ENCODE data around the gene GZF1. TPM values are rescaled to one million over a fixed set of nuclear protein-coding genes. Genes with fewer than 3 reads are reported as not detected.

Gene GZF1
- total and polyA plus RNA-seq, 2 donors (not counting 1 experiment from before 2014, with no cell fraction given), result 10.8 to 21.5 TPM

- no peak for DNase-seq (ENCODE audit: low read depth in 2 of 2)
- Histone ChIP-seq H3K27ac (ENCODE audit: insufficient read depth, low read length) (peak overlapping the region; percentile 93), H3K9me3 (ENCODE audit: control insufficient read depth, insufficient read depth, low read depth, low read length) (no peaks in the 10 kb centered on the region), H3K27me3 (ENCODE audit: control insufficient read depth, insufficient read depth, low read length) (no peaks in the 10 kb centered on the region), H3K4me1 (ENCODE audit: control insufficient read depth, extremely low read depth, insufficient read depth, low read length) (peaks cover 17% of the 10 kb centered on the region), H3K79me2 (ENCODE audit: control insufficient read depth, insufficient read depth, low read length) (peaks cover 33% of the 10 kb centered on the region), H3K36me3 (ENCODE audit: control insufficient read depth, insufficient read depth, low read length) (peaks cover 2% of the 10 kb centered on the region), H4K20me1 (ENCODE audit: control insufficient read depth, extremely low read depth, insufficient read depth, low read length) (no peaks in the 10 kb centered on the region), H3K9ac (ENCODE audit: insufficient read depth, low read length) (no peak overlapping the region), H3K4me3 (replicated peaks in 1 of 4; ENCODE audit: control extremely low read depth in 1 of 4, insufficient read depth in 1 of 4, low read depth in 3 of 4, low read length in 4 of 4) (peak overlapping the region in 2 of 4 experiments; percentile 80 to 86), H2AFZ (ENCODE audit: low read length) (no peak overlapping the region), H3K4me2 (ENCODE audit: extremely low read depth, insufficient read depth, low read length) (no peak overlapping the region)
- TF ChIP-seq CTCF (conservative IDR thresholded peaks at IDR 0.05 in 1 of 2, IDR thresholded peaks at IDR 0.05 in 1 of 2; ENCODE audit: low read depth in 1 of 2, low read length in 2 of 2), result no peak
- no peak for TF ChIP-seq EZH2 (IDR thresholded peaks at IDR 0.05; ENCODE audit: low read length, missing control alignments)
These were observed 1.5 kb upstream of the GZF1 start for GRCh38 chr20:23360531-23360930.

GRCh38 chr20:23361119-23361475 lies 885 bp upstream of the GZF1 start:
- no peaks in the 10 kb centered on the region for H4K20me1 ChIP-seq (ENCODE audit: control insufficient read depth, extremely low read depth, insufficient read depth, low read length)
- H3K27me3 ChIP-seq (ENCODE audit: control insufficient read depth, insufficient read depth, low read length), result no peaks in the 10 kb centered on the region
- peaks cover 38% of the 10 kb centered on the region for H3K79me2 ChIP-seq (ENCODE audit: control insufficient read depth, insufficient read depth, low read length)
- peak overlapping the region; percentile 99 for H3K9ac ChIP-seq (ENCODE audit: insufficient read depth, low read length)
- no peak for TF ChIP-seq EZH2 (IDR thresholded peaks at IDR 0.05; ENCODE audit: low read length, missing control alignments)
- no peak for TF ChIP-seq CTCF (conservative IDR thresholded peaks at IDR 0.05 in 1 of 2, IDR thresholded peaks at IDR 0.05 in 1 of 2; ENCODE audit: low read depth in 1 of 2, low read length in 2 of 2)
- DNase-seq (ENCODE audit: low read depth in 2 of 2), result peak in 1 of 2 donors; percentile 44
- H3K9me3 ChIP-seq (ENCODE audit: control insufficient read depth, insufficient read depth, low read depth, low read length), result no peaks in the 10 kb centered on the region
- peaks cover 5% of the 10 kb centered on the region for H3K36me3 ChIP-seq (ENCODE audit: control insufficient read depth, insufficient read depth, low read length)
- peak overlapping the region; percentile 67 to 86 (median 80) for H3K4me3 ChIP-seq (replicated peaks in 1 of 4; ENCODE audit: control extremely low read depth in 1 of 4, insufficient read depth in 1 of 4, low read depth in 3 of 4, low read length in 4 of 4)
- H3K27ac ChIP-seq (ENCODE audit: insufficient read depth, low read length), result peak overlapping the region; percentile 93
- no peak overlapping the region for H2AFZ ChIP-seq (ENCODE audit: low read length)
- H3K4me2 ChIP-seq (ENCODE audit: extremely low read depth, insufficient read depth, low read length), result peak overlapping the region; percentile 98
- H3K4me1 ChIP-seq (ENCODE audit: control insufficient read depth, extremely low read depth, insufficient read depth, low read length), result peaks cover 17% of the 10 kb centered on the region

- DNase-seq (ENCODE audit: low read depth in 2 of 2), result peak in 1 of 2 donors; percentile 34
- H3K27me3 ChIP-seq (ENCODE audit: control insufficient read depth, insufficient read depth, low read length), result no peaks in the 10 kb centered on the region
- H2AFZ ChIP-seq (ENCODE audit: low read length), result no peak overlapping the region
- H3K9ac ChIP-seq (ENCODE audit: insufficient read depth, low read length), result peak overlapping the region; percentile 93
- H4K20me1 ChIP-seq (ENCODE audit: control insufficient read depth, extremely low read depth, insufficient read depth, low read length), result no peaks in the 10 kb centered on the region
- no peak for TF ChIP-seq CTCF (conservative IDR thresholded peaks at IDR 0.05 in 1 of 2, IDR thresholded peaks at IDR 0.05 in 1 of 2; ENCODE audit: low read depth in 1 of 2, low read length in 2 of 2)
- TF ChIP-seq EZH2 (IDR thresholded peaks at IDR 0.05; ENCODE audit: low read length, missing control alignments), result no peak
- peak overlapping the region; percentile 80 to 87 (median 84) for H3K4me3 ChIP-seq (replicated peaks in 1 of 4; ENCODE audit: control extremely low read depth in 1 of 4, insufficient read depth in 1 of 4, low read depth in 3 of 4, low read length in 4 of 4)
- peak overlapping the region; percentile 95 for H3K27ac ChIP-seq (ENCODE audit: insufficient read depth, low read length)
- H3K4me2 ChIP-seq (ENCODE audit: extremely low read depth, insufficient read depth, low read length), result peak overlapping the region; percentile 97
- H3K36me3 ChIP-seq (ENCODE audit: control insufficient read depth, insufficient read depth, low read length), result peaks cover 5% of the 10 kb centered on the region
- H3K79me2 ChIP-seq (ENCODE audit: control insufficient read depth, insufficient read depth, low read length), result peaks cover 48% of the 10 kb centered on the region
- peaks cover 14% of the 10 kb centered on the region for H3K4me1 ChIP-seq (ENCODE audit: control insufficient read depth, extremely low read depth, insufficient read depth, low read length)
- H3K9me3 ChIP-seq (ENCODE audit: control insufficient read depth, insufficient read depth, low read depth, low read length), result no peaks in the 10 kb centered on the region
These were observed 642 bp downstream of the GZF1 start for GRCh38 chr20:23362392-23363256.

Data from fibroblast of lung (primary cell).